Upper lobe of right lung (tissue), 1 donor: Measurements from ENCODE around the gene ASTN1. TPM values are rescaled to one million over a fixed set of nuclear protein-coding genes. Genes with fewer than 3 reads are reported as not detected.
A peak's percentile ranks its signal among the peaks of the same experiment; 100 is the strongest.

Experiments
- ATAC-seq: fragments of 200-7000 bp; cut with Tn5 transposase; one replicate; pipeline ENCODE4 v1.9.1; 2020; ENCODE audit warnings: mild to moderate bottlenecking, moderate library complexity
- DNase-seq: peaks from one replicate; pipeline ENCODE4 v3.0.0-alpha.2; 2020
- H3K27ac ChIP-seq: fragments of 200-600 bp; one replicate; pipeline ENCODE4 v1.8.0; 2022
- H3K27me3 ChIP-seq: fragments of 200-600 bp; one replicate; pipeline ENCODE4 v1.8.0; 2022; ENCODE audit warnings: mild to moderate bottlenecking
- H3K36me3 ChIP-seq: fragments of 200-600 bp; one replicate; pipeline ENCODE4 v1.8.0; 2022
- H3K4me1 ChIP-seq: fragments of 200-600 bp; one replicate; pipeline ENCODE4 v1.8.0; 2022
- H3K4me3 ChIP-seq: fragments of 200-600 bp; one replicate; pipeline ENCODE4 v1.8.0; 2022; ENCODE audit warnings: mild to moderate bottlenecking
- H3K9me3 ChIP-seq: fragments of 200-600 bp; one replicate; pipeline ENCODE4 v1.8.0; 2022
- intact Hi-C: fragments of 100-400 bp; cut with DNase I; formaldehyde crosslinking; loops from one replicate; pipeline ENCODE4 v1.11.0; 2022
- total RNA-seq: library from RNA; stranded (reverse); fragmentation: NEBNext Ultra II Directional; extraction: Animal tissue kit (Norgen Biotek cat#: 25700); gene quantifications from one replicate; pipeline ENCODE4 v1.2.1, GENCODE V29; 2021
- TF ChIP-seq, protein P1 (sequence below): fragments of 200-600 bp; IDR thresholded peaks from one replicate; pipeline ENCODE4 v1.8.0; 2022; ENCODE audit warnings: antibody characterized with exemption
- donor health status: DM: no; HTN: yes; CAD: no; lungs with severe emphysema.

Gene ASTN1
- total RNA-seq, 1 donor from 2014 or later = 0.20 TPM

DNA sequence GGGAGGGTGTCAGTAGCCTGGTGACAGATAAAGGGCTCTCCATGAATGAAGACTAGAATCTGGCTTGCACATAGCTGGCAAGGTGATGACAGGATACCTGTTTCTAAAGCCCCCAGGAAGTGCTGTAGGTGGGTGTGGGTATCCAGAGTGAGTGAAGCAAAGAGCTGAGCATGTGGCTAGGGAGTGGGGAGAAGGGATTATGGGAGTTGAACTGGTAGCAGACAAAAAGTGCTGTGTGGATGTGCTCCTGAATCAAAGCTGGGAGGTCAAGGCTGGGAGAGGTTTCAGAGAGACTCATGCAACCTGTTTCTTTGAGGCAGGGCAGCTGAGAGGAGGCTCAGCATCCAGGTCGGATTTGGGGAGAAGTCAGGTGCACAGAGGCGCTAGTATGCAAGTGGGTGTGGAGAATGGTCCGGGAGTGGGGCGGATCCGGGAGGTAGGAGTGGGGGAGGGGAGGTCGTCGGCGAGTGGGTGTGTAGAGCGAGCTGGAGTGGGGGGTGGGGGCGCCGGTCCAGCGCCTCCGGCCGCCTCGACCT is 600 bp downstream of the ASTN1 start:
- TF ChIP-seq, protein P1, sequence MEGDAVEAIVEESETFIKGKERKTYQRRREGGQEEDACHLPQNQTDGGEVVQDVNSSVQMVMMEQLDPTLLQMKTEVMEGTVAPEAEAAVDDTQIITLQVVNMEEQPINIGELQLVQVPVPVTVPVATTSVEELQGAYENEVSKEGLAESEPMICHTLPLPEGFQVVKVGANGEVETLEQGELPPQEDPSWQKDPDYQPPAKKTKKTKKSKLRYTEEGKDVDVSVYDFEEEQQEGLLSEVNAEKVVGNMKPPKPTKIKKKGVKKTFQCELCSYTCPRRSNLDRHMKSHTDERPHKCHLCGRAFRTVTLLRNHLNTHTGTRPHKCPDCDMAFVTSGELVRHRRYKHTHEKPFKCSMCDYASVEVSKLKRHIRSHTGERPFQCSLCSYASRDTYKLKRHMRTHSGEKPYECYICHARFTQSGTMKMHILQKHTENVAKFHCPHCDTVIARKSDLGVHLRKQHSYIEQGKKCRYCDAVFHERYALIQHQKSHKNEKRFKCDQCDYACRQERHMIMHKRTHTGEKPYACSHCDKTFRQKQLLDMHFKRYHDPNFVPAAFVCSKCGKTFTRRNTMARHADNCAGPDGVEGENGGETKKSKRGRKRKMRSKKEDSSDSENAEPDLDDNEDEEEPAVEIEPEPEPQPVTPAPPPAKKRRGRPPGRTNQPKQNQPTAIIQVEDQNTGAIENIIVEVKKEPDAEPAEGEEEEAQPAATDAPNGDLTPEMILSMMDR = no peak
- intact Hi-C loops = no loop called here
- ATAC-seq = peak; percentile 13
- Histone ChIP-seq H3K27ac (no peak overlapping the region), H3K4me1 (no peaks in the 10 kb centered on the region), H3K4me3 (peak overlapping the region; percentile 4), H3K36me3 (no peaks in the 10 kb centered on the region), H3K9me3 (no peaks in the 10 kb centered on the region), H3K27me3 (peaks cover 37% of the 10 kb centered on the region)
- DNase-seq = no peak

DNA sequence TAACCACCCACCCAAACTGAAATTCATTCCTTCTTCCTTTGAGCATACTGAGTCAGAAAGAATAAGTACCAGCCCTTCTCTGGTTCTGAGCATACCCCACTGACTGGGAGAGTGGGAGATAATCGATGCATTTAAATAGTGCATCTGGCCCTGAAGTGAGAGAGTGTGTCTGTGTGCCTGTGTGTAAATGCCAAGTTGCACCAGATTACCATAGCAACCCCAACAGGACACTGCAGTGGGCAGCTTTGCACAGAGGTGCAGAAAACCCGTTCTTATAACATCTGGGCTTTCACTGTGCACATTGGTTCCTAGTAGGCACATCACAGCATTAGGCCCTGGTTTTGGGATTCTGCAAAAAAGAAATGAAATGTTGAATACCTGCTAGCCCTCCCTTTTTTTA is 2.3 kb downstream of the ASTN1 start:
- Histone ChIP-seq H3K27ac (no peak overlapping the region), H3K4me3 (no peak overlapping the region), H3K4me1 (no peaks in the 10 kb centered on the region), H3K27me3 (peaks cover 37% of the 10 kb centered on the region), H3K9me3 (no peaks in the 10 kb centered on the region), H3K36me3 (no peaks in the 10 kb centered on the region)
- ATAC-seq (no peak), DNase-seq (no peak)
- TF ChIP-seq, protein P1 = no peak
- intact Hi-C loops = no loop called here

DNA sequence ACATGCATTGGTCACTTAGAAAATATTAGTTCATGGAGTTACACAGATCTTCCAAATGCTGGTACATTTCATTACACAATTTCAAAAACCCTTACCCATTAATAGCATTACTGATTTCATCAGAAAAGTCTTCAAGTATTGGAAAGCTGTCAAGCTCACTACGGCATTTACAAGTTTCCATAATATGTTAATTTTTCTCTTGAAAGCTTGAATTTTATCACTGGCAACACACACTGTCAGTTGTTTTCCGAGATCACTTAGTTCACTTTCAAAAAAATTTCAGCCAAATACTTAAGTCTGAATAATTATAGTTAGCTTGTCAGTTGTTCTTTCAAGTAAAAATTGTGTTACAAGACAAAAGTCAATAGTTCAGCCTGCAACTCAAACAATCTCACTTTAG is 18.0 kb downstream of the ASTN1 start:
- Histone ChIP-seq H3K27ac (no peak overlapping the region), H3K9me3 (no peaks in the 10 kb centered on the region), H3K4me3 (no peak overlapping the region), H3K27me3 (no peaks in the 10 kb centered on the region), H3K36me3 (no peaks in the 10 kb centered on the region), H3K4me1 (no peaks in the 10 kb centered on the region)
- no peak for DNase-seq
- TF ChIP-seq, protein P1 = no peak
- intact Hi-C loops = no loop called here
- ATAC-seq = no peak

DNA sequence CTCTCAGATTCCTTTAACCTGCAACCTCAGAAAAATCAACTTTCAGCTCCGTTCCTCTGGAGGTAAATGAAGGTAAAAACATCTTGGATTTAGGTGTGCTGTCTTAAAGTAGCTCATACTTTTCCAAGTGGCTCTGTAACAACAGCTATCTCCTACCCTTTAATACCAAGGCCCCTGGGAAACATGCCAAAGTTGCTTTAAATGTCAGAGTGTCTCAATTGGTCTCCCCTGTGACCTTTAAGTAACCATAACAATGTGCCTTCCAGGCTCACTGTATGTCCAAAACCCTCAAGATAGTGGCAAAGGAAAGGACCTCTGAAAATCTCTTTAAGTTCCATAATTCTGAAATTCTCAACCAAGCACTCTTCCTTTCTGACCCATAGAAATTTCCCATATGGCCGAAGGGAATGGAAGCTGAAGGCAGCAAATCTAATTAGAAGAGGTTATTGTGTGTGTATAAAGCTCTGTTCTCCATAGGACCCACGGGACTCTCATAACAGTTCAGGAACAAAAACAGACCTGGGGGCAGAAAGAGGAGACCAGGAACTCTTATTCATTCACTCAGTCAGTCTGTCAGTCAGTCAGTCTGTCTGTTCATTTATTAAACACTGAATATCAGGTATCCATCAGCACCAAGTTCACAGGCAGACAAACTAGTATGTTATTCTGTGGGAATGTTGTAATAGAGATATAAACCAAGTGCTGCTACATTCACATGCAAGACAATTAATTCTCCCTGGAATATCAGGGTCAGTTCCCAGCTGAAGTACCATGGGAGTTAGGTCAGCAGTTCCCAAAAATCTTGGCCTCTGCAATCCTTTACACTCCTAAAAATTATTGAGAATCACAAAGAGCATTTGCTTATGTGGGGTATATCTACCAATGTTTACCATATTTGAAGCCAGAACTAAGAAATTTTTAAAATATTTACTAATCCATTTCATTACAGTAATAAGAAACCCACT is 19.1 kb downstream of the ASTN1 start:
- Histone ChIP-seq H3K27me3 (no peaks in the 10 kb centered on the region), H3K4me3 (no peak overlapping the region), H3K27ac (no peak overlapping the region), H3K36me3 (no peaks in the 10 kb centered on the region), H3K9me3 (no peaks in the 10 kb centered on the region), H3K4me1 (no peaks in the 10 kb centered on the region)
- TF ChIP-seq, protein P1 = no peak
- intact Hi-C loops = no loop called here
- no peak for ATAC-seq
- no peak for DNase-seq

DNA sequence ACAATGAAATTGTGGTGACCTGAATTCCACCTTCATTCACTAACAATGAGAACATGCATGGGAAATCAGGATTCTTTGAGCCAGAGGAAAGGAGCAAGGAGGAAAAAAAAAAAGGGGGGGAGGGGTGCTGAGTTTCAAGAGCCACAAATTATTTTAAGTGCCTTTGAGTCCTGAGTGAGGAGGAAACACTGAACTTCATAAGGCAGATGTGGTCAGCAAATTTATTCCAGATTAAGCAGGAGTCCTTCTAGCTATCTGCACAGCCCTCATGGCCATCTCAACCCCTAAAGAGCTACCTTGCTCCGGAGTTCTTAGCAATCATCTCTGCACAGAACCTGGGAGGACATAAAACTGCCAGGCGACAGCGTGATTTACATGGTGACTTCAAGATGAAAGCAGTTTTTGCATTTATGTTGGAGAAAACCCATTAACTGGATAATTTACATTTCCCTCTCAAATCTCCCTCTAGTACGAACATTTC is 21.7 kb downstream of the ASTN1 start:
- Histone ChIP-seq H3K9me3 (no peaks in the 10 kb centered on the region), H3K4me3 (no peak overlapping the region), H3K4me1 (no peaks in the 10 kb centered on the region), H3K27me3 (no peaks in the 10 kb centered on the region), H3K27ac (no peak overlapping the region), H3K36me3 (no peaks in the 10 kb centered on the region)
- ATAC-seq = no peak
- intact Hi-C loops = no loop called here
- no peak for DNase-seq
- TF ChIP-seq, protein P1 = no peak
